Effector memory CD4-positive, alpha-beta T cell (primary cell): Measurements from ENCODE around the gene RTL10.

Source experiments
- DNase-seq, 3 donors: peaks; one replicate each; pipeline ENCODE4 v3.0.0-alpha.2; 2020
- H3K27ac ChIP-seq: 2 replicates; pipeline ENCODE4 v1.7.0; 2013; ENCODE audit warnings: mild to moderate bottlenecking, low read length, moderate library complexity; ENCODE audit not compliant: insufficient read depth, poor library complexity, severe bottlenecking
- H3K27me3 ChIP-seq: replicated peaks from 2 replicates; pipeline ENCODE4 v1.7.0; 2013; ENCODE audit warnings: mild to moderate bottlenecking, low read length; ENCODE audit not compliant: insufficient read depth, control insufficient read depth, poor library complexity, severe bottlenecking
- H3K36me3 ChIP-seq: 2 replicates; pipeline ENCODE4 v1.7.0; 2013; ENCODE audit warnings: mild to moderate bottlenecking, low read length, moderate library complexity; ENCODE audit not compliant: control insufficient read depth, insufficient read depth
- H3K4me1 ChIP-seq: 2 replicates; pipeline ENCODE4 v1.7.0; 2013; ENCODE audit warnings: low read length, mild to moderate bottlenecking; ENCODE audit not compliant: control insufficient read depth, insufficient read depth, poor library complexity, severe bottlenecking
- H3K4me3 ChIP-seq: 2 replicates; pipeline ENCODE4 v1.7.0; 2013; ENCODE audit warnings: low read length, low read depth, mild to moderate bottlenecking; ENCODE audit not compliant: insufficient read depth, poor library complexity, severe bottlenecking
- H3K9me3 ChIP-seq: 2 replicates; pipeline ENCODE4 v1.7.0; 2013; ENCODE audit warnings: mild to moderate bottlenecking, low read length, moderate library complexity; ENCODE audit not compliant: control insufficient read depth

The RTL10 gene

DNA sequence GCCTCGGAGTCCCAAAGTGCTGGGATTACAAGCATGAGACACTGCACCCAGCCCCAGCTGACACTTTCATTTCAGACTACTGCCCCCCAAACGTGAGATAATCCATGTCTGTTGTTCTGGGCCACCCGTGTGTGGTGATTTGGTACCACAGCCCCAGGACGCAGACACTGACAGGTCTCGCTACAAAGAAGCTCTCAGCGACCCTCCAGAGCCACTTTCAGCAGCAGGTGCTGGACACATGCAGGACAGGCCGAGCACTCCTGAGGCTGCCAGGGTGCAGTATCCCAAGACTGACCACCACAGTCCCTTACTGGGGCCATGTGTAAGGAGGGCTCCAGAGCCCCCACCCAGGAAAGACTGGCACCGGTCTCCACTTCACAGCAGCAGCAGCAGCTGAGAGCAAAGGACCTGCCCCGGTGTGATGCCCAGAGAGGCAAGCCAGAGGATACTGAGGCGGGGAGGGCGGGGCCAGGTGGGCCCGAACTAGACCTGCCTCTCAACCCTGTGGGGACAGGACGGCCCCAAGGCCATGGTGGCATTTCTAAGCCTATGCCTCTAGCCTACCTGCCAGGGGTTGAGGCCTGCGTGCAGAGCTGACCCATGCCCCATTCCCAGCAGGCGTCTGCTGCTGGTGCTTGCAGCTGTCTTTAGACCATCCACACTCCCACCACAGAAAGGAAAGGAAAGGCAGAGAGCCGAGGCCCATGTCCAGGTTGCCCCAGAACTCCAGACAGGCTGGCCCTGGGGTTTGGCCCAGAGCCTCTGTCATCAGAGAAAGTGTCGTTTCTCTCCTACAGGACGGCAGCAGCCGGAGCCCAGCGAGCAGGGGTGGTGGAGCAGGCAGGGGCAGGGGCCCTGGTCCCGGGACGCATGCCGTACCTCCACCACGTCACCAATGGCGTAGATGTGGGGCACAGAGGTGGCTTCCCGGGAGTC is 28.0 kb upstream of the RTL10 start:
- Histone ChIP-seq H3K27ac (no peak overlapping the region), H3K27me3 (no peaks in the 10 kb centered on the region), H3K36me3 (no peaks in the 10 kb centered on the region), H3K4me3 (no peak overlapping the region), H3K9me3 (no peaks in the 10 kb centered on the region), H3K4me1 (peaks cover 30% of the 10 kb centered on the region)
- DNase-seq, result no peak

DNA sequence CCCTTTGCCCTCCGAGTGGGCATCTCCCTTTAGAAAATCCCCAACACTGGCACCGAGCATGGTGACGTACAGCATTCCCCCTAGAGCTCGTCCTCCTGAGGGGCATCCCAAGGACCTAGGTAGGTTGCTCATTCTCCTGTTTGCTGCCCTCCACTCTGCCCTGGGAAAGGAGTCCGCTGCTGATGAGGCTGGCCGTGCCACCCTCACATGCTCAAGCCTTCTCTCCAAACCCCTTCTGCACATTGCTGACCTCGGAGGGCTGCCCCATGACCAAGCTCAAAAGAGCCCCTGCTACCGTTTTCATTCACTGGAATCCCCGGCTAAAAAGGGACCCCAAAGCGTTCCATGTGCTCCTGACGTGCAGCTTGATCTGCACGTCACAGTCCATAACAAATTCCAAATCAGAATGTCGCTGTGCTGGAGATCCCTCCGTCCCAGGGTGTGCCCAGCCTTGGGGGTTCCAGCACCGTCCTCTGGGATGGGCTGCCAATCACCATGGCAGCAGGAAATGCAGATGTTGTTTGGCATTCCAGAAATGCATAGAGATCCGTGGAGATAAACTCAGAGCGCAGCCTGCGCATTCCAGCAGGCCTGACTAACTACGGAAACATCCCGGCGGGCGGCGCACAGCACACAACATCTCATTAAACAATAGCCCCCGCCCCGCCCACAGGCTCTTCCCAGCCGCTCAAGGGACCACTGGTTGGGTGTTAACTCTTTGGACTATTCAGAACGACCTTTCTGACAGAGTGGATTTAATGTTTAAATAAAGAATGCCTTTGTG is 26.3 kb upstream of the RTL10 start:
- H3K27ac ChIP-seq, result no peak overlapping the region

DNA sequence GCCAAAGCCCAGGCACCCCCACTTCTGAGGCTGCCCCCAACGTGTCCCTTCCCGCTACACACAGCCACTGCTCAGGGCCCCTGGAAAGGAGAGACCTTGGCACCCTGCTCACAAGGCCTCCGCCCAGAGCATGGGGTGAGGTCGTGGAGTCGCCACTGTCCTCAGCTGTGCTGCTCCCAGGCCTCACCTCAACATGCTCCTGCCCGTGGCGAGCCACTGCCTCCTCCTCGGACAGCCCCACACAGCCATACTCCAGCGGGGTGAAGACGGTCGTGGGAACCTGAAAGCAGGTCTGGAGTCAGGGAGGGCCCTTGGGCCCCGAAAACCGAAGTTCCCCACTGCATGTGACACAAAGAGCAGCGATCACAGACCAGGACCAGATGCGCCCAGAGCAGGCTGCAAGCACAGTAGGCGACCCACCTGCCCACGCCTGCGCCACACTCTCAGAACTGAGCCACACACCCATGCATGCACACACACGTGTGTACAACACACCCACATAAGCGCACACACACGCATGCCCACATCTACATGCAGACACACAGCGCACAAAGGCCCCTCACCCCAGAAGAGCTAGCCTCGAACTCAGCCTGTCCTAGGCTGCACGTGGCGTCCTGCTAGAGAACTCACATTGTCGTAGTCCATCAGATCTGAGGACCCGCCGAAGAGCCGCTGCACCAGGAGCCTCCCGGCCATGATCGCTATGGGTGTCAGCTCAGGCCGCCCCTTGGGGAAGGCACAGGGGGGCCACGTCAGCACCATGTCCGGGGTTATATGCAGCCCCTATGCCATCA is 25.5 kb upstream of the RTL10 start:
- Histone ChIP-seq H3K27ac (no peak overlapping the region), H3K9me3 (no peaks in the 10 kb centered on the region), H3K27me3 (no peaks in the 10 kb centered on the region), H3K36me3 (no peaks in the 10 kb centered on the region), H3K4me3 (no peak overlapping the region), H3K4me1 (peaks cover 8% of the 10 kb centered on the region)
- no peak for DNase-seq

More for the DNA sequence above, 26.3 kb upstream of the RTL10 start:
- H3K9me3 ChIP-seq, result no peaks in the 10 kb centered on the region
- DNase-seq, result no peak
- H3K27me3 ChIP-seq, result no peaks in the 10 kb centered on the region
- peaks cover 12% of the 10 kb centered on the region for H3K4me1 ChIP-seq
- H3K4me3 ChIP-seq, result no peak overlapping the region
- no peaks in the 10 kb centered on the region for H3K36me3 ChIP-seq

DNA sequence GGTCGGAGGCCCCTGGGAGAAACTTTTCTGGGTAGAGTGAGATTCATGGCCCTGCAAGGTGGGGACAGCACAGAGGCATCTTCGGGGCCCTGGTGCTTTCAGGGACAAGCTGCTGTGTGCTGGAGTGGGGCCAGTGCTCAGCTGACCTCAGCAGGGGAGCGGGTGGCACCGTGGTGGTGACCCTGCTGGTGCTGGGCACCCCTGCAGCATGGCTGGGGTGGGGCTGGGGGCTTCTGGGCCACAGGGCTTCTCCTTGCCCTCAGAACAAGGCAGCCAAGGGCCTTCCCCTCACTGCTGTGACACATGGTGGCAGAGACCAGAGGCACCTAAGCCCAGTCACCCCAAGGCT is 24.9 kb upstream of the RTL10 start:
- H3K27me3 ChIP-seq, result no peaks in the 10 kb centered on the region
- H3K36me3 ChIP-seq, result no peaks in the 10 kb centered on the region
- no peak overlapping the region for H3K27ac ChIP-seq
- H3K4me1 ChIP-seq, result peaks cover 7% of the 10 kb centered on the region
- no peak overlapping the region for H3K4me3 ChIP-seq
- DNase-seq, result no peak
- H3K9me3 ChIP-seq, result no peaks in the 10 kb centered on the region

DNA sequence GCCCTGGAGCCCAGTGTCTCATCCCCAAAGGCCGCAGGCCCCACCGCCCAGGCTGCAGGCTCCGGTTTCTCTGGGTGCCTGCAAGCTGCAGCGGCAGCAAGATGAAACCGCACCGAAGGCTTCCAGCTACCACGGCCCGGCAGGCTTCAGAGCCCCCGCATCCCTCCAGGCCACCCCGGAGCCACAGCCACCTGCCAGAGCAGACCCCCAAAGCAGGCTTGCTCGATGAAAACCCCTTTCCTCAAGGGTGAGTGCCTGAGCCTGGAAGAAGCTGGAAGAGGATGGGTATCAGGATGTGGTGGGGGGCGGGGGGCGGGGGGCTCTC is 24.5 kb upstream of the RTL10 start:
- no peak for DNase-seq
- H3K4me3 ChIP-seq, result no peak overlapping the region
- no peaks in the 10 kb centered on the region for H3K36me3 ChIP-seq
- no peaks in the 10 kb centered on the region for H3K9me3 ChIP-seq
- no peak overlapping the region for H3K27ac ChIP-seq
- H3K27me3 ChIP-seq, result no peaks in the 10 kb centered on the region
- H3K4me1 ChIP-seq, result peaks cover 9% of the 10 kb centered on the region

DNA sequence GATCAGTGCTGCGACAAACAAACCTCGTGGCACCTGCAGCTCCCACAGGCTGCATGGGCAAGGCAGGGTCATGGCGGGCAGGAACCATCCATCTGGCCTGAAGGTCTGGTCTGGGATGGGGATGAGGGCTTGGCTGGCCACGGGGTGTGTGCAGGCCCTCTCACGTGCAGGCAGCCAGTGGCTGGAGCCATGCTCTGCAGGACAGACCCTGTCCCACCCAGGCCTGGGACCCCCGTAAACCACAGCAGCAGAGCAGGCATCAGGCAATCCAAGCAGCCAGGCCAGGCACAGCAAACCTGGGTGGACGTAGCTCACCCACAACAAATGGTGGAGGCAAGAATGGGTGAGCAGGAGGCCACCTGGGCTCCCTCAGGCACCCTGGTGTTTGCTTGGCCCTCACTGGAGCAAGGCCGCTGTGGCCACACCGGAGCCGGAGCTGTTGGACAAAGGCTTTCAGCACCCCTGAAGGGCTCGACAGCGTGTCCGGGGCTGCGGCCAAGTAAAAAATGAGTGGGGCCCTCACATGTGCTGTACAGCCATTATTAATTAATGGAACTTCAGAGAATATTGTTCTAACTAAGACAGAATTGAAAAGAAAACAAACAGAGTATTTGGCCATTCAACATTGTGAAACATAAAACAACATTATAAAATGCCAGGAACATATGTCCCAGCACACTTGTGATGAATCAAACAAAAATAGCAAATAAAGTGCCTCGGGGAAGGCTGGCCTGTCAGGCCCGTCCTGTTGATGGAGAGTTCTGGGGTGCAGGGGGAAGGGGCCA is 24.0 kb upstream of the RTL10 start:
- no peak for DNase-seq
- H3K36me3 ChIP-seq, result no peaks in the 10 kb centered on the region
- no peak overlapping the region for H3K27ac ChIP-seq
- no peaks in the 10 kb centered on the region for H3K9me3 ChIP-seq
- H3K4me3 ChIP-seq, result no peak overlapping the region
- no peaks in the 10 kb centered on the region for H3K27me3 ChIP-seq
- peaks cover 13% of the 10 kb centered on the region for H3K4me1 ChIP-seq

DNA sequence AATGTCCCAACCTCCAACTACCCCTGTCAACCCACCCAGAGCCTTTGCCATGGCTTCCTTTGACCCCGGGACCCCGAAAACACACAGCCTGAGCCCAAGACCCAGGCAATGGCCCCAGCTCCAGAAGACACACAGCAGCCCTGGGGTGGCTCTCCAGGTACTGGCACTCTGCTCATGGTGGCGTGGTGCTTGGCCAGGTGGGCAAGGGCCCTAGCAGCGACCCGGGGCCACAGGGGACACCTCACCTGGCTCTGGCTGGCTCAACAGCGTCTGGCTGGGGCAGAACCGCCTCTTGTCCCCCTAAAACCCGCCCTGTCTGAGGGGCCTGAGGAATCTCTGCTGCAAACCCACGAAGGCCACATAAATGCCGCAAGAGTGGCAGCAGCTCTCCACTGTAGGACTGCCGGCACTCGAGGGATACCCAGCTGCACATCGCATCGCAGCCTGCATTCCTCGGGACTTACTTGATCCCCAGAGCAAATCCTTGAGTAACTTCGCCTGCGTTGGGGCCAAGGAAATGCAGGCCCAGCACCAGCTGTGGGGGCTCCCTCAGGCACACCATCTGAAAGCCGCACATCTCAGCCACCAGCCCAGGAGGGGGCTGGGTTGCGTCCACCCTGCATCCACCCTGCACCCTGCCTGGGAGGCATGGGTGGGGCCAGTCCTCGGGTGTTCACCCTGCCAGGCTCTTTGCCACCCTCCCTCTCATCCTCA is 23.1 kb upstream of the RTL10 start:
- H3K27ac ChIP-seq, result no peak overlapping the region
- no peaks in the 10 kb centered on the region for H3K27me3 ChIP-seq
- H3K4me3 ChIP-seq, result no peak overlapping the region
- no peaks in the 10 kb centered on the region for H3K36me3 ChIP-seq
- no peak for DNase-seq
- H3K4me1 ChIP-seq, result peaks cover 13% of the 10 kb centered on the region
- no peaks in the 10 kb centered on the region for H3K9me3 ChIP-seq

DNA sequence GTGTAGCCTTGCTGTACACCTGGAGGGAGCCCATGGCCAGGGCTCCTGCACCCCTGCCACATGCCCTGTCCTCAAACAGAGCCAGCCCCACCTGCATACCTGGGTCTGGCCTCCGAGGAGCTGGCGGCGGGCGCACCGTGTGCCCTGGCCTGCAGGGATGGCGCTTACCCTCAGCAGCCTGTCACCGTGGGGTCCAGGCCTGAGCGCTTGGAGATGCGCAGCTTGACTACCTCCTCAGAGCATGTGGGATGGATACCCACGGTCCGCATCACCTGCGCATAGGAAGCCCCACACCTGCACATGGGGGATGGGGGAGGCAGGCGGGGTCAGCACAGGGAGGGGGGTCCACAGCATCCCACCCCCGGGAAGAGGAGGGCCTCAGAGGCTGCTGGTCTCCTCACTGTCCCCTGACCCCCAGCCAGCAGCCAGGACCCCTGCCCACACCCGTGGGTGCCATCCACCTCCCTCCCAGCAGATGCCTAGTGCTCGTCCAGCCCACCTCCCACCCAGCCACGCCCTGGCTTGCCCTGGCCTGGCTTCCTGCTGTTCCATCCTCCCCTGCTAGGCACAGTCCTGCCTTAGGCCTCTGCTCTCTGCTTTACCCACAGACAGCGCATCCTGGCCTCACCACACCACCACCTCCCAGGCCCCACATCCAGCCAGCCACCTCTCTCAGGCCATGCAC is 22.4 kb upstream of the RTL10 start:
- H3K4me1 ChIP-seq, result peaks cover 13% of the 10 kb centered on the region
- no peaks in the 10 kb centered on the region for H3K27me3 ChIP-seq
- DNase-seq, result no peak
- no peaks in the 10 kb centered on the region for H3K36me3 ChIP-seq
- H3K27ac ChIP-seq, result no peak overlapping the region
- no peak overlapping the region for H3K4me3 ChIP-seq
- no peaks in the 10 kb centered on the region for H3K9me3 ChIP-seq
